ENCODE data around the gene C11orf42.

The C11orf42 gene

GRCh38 chr11:6258571-6259081 lies 53.3 kb downstream of the C11orf42 start:
- H3K4me3 Mint-ChIP-seq: no peak overlapping the region
- no peak overlapping the region for H3K27ac Mint-ChIP-seq
- H3K9me3 Mint-ChIP-seq: no peaks in the 10 kb centered on the region
- H3K4me1 Mint-ChIP-seq (ENCODE audit: low read depth): no peaks in the 10 kb centered on the region
- H3K36me3 Mint-ChIP-seq (ENCODE audit: low read depth): no peaks in the 10 kb centered on the region
- H3K27me3 Mint-ChIP-seq: peaks cover 13% of the 10 kb centered on the region

DNA sequence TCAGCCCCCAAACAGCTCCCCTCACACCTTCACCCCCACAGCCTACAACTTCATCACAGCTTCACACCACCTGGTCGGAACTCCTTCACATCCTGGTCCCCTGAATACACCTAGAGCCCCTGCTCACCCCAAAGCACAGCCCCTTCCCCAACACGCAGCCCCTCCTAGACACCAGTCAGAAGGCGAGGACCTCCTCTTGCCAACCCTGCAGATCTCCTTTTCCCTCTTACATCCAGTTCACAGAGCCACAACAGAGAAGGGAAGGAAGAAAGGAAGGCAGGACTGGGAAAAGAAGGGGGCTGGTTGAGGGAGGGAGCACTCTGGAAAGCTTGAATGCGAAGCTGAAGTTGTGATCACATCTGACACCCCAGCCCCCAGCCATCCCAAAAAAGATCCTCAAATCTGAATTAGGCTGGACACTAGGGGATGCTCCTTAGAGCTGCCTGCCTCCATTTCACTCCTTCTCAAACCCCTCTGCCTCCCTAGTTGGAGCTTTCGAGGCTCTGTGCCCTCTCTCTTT lies 54.9 kb downstream of the C11orf42 start:
- H3K9me3 Mint-ChIP-seq: no peaks in the 10 kb centered on the region
- H3K4me3 Mint-ChIP-seq: no peak overlapping the region
- no peak overlapping the region for H3K27ac Mint-ChIP-seq
- H3K36me3 Mint-ChIP-seq (ENCODE audit: low read depth): no peaks in the 10 kb centered on the region
- no peaks in the 10 kb centered on the region for H3K4me1 Mint-ChIP-seq (ENCODE audit: low read depth)
- peaks cover 16% of the 10 kb centered on the region for H3K27me3 Mint-ChIP-seq

Data from stimulated activated naive CD8-positive, alpha-beta T cell treated with anti-CD3 and anti-CD28 coated beads, Interleukin-15, Interleukin-2, amounts not matched to agents 100 ng/mL and 50 ng/mL, for 24 hours (primary cell).